Activated naive CD4-positive, alpha-beta T cell treated with Interleukin-2 at 50 U/mL for 16 hours (primary cell): Measurements from ENCODE around the gene GRIN2C.

Experiments
- DNase-seq: peaks from one replicate; pipeline ENCODE4 v3.0.0-alpha.2; 2020

The GRIN2C gene

DNA sequence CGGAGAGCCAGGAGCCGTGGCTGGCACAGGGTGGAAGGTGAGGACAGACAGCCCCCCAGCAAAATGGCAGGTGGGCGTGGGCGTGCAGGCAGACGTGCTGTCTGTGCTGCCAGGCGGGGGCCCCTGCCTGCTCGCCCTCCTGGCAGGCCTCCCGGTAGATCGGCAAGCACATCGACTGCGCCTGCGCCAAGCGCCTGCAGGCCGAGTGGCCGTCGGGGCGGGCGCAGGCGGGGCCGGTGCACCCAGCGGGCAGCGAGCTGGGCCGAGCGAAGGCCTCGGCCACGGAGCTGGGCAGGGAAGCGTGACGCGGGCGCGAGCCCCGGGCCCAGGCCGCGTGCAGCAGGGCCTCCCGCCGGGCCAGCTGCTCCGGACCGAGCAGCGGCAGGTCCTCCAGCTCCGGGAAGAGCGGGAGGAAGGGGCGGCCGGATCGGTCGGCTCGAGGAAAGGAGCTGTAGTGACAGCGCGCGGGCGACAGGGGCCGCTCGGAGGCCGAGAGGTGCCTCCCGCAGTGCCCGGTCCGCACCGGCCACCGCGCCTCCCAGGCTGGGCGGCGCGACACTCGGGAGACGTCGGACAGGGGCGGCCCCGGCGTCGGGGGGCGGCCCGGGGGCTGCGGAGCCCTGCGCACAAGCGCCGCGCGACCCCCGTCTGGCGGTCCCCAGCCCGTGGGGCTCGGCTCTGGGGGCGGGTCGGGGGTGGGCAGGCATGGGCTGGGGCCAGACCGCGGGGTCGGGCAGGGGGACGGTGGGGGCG lies 16.9 kb downstream of the GRIN2C start:
- DNase-seq = no peak

GRCh38 chr17:74842146-74842598 lies 17.5 kb downstream of the GRIN2C start:
- no peak for DNase-seq

- DNase-seq = no peak
Measured at GRCh38 chr17:74840989-74841666, 18.6 kb downstream of the GRIN2C start.

DNA sequence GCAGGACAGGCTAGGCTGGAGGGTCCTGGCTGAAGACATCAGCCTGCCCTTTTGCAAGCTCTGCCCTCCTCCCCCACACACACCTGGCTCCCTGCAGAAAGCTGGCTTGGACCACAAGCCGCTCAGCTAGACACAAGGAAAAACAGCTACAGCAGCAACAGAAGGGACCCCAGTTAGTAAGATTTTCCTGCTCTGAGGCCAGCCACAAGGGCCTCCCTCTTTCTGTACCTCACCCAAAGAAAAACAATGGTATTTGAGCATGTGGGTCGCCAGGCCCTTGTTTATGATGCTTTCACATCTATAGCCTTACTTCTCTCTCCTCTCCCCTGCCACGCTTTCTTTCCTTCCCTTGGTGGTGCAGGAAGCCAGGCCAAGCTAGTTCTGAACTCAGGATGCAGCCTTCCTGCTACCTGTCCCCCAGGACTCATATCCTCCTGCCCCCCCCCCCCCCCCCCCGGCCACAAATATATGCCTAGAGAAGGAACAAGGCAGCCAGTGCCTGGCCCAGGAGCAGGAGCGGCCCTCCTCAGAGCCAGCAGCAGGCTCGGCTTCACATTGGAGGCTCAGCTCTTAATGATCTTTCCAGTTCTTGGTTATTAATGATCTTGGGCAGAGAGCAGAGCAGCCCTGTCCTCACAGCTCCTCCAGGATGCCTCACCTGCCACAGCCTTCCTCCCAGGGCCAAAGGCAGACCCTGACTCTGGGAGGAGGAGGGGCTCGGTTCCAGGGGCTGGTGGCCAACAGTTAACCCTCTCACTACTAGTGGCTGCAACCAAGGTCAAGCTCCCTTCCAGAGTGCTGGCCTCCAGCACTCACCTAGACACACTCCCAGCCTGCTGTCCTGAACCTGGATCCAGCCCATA lies 19.5 kb downstream of the GRIN2C start:
- no peak for DNase-seq

DNA sequence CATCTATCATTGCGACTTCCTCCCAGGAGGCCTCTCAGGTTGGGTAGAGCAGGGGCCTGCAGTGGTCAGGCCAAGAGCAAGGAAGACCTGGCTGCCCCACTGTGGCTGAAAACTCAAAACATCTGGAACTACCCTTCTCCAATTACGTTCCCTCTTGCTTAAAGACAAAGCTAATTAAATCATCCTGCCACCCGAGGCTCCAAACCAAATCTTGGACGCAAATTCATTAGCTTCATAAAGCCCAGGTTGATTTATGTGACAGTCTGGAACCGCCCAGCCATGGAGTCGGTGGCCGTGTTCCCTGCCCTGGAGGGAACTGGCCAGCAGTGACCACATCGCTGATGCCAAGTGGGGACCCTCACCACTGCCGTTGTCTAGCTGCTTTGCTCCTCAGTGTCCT lies 21.4 kb downstream of the GRIN2C start:
- no peak for DNase-seq

DNA sequence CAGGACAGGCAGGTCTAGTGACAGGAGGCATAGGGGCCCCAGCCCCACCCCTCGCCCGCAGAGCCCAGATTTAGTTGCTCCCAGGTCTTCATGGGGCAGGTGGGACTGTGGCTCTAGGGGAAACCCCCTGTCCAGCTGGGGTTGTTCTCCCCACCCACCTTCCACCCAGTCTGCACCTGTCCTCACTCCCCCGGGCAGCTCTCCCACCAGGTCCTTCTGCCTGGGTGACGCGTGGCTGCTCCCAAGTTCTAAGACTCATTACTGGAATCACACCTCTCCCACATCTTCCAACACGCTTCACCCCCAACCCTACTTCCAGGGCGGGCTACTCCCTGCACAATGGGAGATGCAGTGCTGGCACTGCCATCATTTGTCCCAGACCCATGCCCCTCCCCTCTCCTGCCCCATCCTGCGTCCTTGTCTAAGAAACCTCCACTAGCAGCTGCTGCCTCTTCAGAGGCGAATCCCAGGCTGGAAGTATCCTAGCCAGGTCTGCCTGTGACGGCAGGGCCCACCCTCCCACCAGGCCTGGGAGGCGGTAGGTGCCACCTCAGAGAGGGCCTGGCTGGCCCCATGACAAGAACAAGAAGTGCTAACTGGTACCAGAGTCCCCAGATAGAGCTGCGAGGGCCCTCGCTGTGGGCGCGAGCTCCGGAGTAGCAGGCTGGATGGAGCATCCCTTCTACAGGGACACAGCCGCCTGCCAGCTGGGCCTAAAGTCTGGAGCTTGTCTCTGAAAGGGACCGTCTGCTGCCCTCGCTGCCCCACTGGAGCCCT lies 22.8 kb downstream of the GRIN2C start:
- DNase-seq = no peak

DNA sequence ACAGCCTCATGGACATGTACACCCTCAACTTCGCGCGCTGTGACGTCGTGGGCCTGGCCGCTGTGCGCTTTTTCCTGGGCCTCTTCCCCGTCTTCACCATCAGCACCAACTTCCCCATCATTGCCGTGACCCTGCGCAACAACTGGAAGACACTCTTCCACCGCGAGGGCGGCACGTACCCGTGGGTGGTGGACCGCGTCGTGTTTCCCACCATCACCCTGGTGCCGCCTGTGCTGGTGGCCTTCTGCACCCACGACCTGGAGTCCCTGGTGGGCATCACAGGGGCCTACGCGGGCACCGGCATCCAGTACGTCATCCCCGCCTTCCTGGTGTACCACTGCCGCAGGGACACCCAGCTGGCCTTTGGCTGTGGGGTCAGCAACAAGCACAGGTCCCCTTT lies 23.5 kb downstream of the GRIN2C start:
- no peak for DNase-seq

- no peak for DNase-seq
Measured at GRCh38 chr17:74833501-74834377, 25.9 kb downstream of the GRIN2C start.

DNA sequence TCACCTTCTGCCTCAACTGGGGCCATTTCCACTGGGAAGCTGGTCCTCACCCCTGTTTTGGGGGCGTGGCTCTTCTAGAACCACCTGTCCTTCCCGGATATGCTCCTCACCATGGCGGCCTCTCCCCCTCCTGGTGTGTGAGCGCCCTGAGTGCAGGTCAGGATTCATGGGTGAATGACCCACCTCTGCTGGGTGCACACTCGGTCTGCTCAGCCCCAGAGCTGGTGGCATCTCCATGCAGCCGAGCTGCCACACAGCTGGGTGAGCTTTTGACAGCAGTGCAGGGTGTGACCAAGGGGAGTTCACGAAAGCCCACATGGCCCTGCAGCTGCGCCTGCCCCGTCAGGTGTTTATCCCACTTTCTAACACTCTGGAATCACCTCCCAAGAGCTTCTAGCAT lies 27.3 kb downstream of the GRIN2C start:
- no peak for DNase-seq

GRCh38 chr17:74831444-74832146 lies 28.1 kb downstream of the GRIN2C start:
- DNase-seq = no peak

DNA sequence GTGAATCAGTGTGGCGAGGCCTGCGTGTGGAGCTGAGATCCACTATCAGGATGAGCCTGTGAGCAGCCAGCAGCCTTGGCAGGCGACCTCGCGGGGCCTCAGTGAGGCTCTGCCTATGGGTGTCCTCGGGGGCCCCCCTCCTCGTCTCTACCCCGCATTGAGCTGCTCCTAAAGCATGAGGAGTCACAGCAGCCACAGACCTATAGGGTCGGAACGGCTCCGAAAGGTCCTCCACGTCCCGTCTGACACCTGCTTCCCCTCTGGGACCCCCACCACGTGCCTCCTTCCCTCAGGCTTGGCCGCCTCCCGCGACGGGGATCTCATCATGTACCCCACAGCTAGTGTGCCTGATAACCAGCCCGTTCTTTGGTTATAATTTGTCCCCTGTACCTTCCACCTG lies 28.8 kb downstream of the GRIN2C start:
- DNase-seq = no peak

DNA sequence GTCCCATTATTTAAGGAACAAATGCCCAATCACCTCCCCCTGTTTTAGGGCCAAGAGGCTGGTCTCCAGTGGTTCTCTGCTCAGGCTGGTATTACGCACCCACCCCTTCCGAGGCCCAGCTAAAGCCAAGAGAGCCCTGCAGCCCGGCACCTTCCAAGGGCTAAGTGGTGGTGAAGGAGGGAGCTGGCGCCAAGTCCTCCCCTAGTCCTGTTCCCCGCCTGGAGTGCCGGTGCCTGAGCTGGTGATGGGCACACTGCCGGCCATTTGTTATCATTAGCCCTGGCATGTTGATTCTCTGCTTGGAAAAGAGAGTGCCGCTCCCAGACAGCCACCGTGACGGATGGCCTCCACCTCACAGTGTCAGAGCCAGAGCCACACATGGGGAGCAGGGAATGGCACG lies 31.9 kb downstream of the GRIN2C start:
- no peak for DNase-seq

- DNase-seq = no peak
Measured at GRCh38 chr17:74825952-74826719, 33.5 kb downstream of the GRIN2C start.

- DNase-seq = no peak
Measured at GRCh38 chr17:74824961-74825627, 34.6 kb downstream of the GRIN2C start.

DNA sequence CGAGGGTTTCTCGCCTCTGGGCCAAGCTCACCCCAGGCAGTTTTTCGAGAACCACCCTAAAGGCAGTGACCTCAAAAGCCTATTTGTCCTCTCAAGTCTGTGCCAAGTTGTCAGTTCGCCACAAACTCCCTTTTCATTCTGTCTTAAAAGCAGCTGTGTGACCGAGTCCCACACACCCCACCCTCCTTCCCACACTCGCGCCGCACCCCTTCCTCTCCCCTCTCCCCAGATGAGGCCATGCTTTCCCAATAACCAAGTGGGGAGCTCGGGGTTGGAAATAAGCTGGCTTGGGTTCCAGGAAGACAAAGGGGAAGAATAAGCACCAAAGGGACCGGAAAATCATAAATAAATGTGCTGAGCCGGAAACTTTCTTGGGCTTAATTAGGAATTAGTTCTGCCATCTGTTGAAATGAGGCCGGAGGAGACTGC lies 36.7 kb downstream of the GRIN2C start:
- DNase-seq = no peak

DNA sequence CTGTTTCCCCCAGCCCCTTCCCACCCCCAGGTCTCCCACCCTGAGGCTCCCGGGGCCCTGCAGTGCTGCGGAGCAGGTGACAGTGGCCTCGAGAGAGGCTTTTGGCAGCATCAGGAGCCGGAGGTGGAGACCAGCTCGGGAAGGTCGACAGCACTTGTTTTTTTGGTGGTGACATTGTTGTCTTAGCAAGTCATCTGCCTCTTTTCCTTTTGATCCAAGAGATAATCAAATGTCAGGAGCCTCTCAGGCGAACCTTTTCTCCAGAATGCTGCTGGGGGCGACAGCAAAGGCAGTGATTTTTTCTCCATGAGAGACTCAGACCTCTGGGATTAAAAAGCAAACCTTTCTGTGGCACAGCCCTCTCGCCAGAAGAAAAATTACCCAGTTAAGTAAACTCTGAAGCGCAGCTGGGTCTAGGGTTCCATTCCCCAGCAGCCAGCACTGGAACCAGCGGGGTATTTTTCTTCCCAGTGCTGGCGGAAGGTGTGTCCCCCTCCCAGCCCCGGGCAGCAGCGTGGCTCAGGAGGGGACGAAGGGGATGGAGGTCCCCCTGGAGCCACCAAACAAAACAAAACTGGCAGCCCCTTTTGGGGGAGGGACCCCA lies 37.2 kb downstream of the GRIN2C start:
- DNase-seq = no peak

DNA sequence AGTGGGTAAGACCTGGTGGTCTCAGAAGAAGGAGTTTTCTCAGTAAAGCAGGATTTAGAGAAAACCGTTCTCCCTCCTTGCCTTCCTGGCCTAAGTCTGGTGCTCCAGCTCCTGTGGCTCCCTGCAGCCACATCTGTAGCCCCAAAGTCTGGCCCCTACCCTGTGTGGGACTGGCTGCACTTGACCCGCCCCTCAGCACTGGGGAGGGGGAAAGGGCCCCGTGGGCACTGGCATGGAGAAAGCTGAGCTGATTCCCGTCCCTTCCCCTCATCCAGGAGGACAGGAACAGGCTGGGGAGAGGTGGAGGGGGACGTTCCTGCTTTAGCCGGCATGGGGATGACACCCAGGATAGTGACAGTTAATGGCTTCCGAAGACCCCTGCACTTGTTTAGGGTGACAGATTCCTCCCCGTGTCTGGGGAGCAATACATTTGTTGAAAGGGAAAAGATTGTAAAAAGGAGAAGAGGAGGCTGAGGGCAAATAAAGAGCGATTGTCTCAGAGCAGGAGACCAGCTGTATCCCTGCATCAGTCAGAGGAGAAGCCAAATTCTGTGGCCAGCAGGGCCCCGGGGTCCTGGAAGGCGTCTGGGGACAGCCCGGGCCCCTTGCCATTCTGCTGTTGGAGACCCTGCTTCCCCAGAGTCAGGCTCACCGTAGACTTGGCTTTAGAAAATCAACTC lies 37.9 kb downstream of the GRIN2C start:
- no peak for DNase-seq

GRCh38 chr17:74819801-74820436 lies 39.8 kb downstream of the GRIN2C start:
- DNase-seq = no peak
